ENCODE measurements around the gene ENPP5. TPM values are rescaled to one million over a fixed set of nuclear protein-coding genes. Genes with fewer than 3 reads are reported as not detected.

Gene ENPP5
- total and polyA plus RNA-seq, 2 of the 4 experiments (the other 2 are of a cell fraction): under 0.01 TPM; not detected in 1

GRCh38 chr6:46160102-46160501 is 10.7 kb downstream of the ENPP5 start:
- H2AFZ ChIP-seq (replicated peaks; ENCODE audit: low read length, poor library complexity): no peak overlapping the region
- H2BK20ac ChIP-seq (ENCODE audit: low read depth, low read length): no peak overlapping the region
- no peak for DNase-seq

More at GRCh38 chr6:46160102-46160501, 10.7 kb downstream of the ENPP5 start:
- TF ChIP-seq MAFK (IDR thresholded peaks at IDR 0.05; ENCODE audit: low read depth, low read length): no peak
- peak; percentile 55 for TF ChIP-seq CEBPB (IDR thresholded peaks at IDR 0.05; ENCODE audit: low read depth, low read length)
- no peak for TF ChIP-seq POLR2A (IDR thresholded peaks at IDR 0.05; ENCODE audit: low read depth, low read length)
- no peak for TF ChIP-seq USF2 (IDR thresholded peaks at IDR 0.05; ENCODE audit: low read depth, low read length)
- H3K14ac ChIP-seq (replicated peaks; ENCODE audit: low read depth, low read length): no peak overlapping the region
- POLR2A ChIA-PET (ENCODE audit: unreplicated experiment): no interaction called here
- no TSS peak for BruUV-seq (replicated peaks)
- no peak overlapping the region for H3K23ac ChIP-seq (ENCODE audit: low read depth, low read length)
- in situ Hi-C loops (cut with MboI; ENCODE audit: low sequenced_read_pairs) (no loop called here), intact Hi-C loops (cut with micrococcal nuclease) (no loop called here), dilution Hi-C loops (cut with HindIII; ENCODE audit: low sequenced_read_pairs, unreplicated experiment) (no loop called here)
- no peak overlapping the region for H3K27ac ChIP-seq (ENCODE audit: insufficient read depth, low read length)
- H3K18ac ChIP-seq (ENCODE audit: low read depth, low read length): no peak overlapping the region
- no peak overlapping the region for H4K91ac ChIP-seq (ENCODE audit: insufficient read depth, low read depth, low read length)
- no peak overlapping the region for H4K8ac ChIP-seq (ENCODE audit: low read depth in 2 of 2, low read length in 2 of 2)
- H3K4me1 ChIP-seq (ENCODE audit: control insufficient read depth, insufficient read depth, low read length): no peaks in the 10 kb centered on the region
- H3K36me3 ChIP-seq (ENCODE audit: control insufficient read depth, insufficient read depth, low read length): no peaks in the 10 kb centered on the region
- H2BK15ac ChIP-seq (ENCODE audit: low read depth, low read length): no peak overlapping the region
- H3K9me3 ChIP-seq (ENCODE audit: control insufficient read depth, insufficient read depth, low read length): no peaks in the 10 kb centered on the region
- H4K20me1 ChIP-seq (ENCODE audit: insufficient read depth, low read length): no peaks in the 10 kb centered on the region
- no peaks in the 10 kb centered on the region for H3K9me1 ChIP-seq (ENCODE audit: insufficient read depth, low read length)
- CTCF ChIA-PET: no interaction called here
- no peak overlapping the region for H3K4me3 ChIP-seq (ENCODE audit: insufficient read depth, low read depth, low read length)
- H3K9ac ChIP-seq (ENCODE audit: low read depth, low read length): no peak overlapping the region
- no peaks in the 10 kb centered on the region for H3K27me3 ChIP-seq (ENCODE audit: control insufficient read depth, insufficient read depth, low read length)
- no peak overlapping the region for H3K4me2 ChIP-seq (ENCODE audit: low read depth, low read length)
- WGBS, 2 experiments (ENCODE audit: extremely low coverage in 2 of 2, insufficient read length in 1 of 2): no CpG with 5 or more reads among the region's 5 CpGs
- no peak overlapping the region for H2AK5ac ChIP-seq (ENCODE audit: low read depth, low read length)
- H2BK120ac ChIP-seq (ENCODE audit: low read depth, low read length): no peak overlapping the region
- H2BK5ac ChIP-seq (ENCODE audit: low read depth, low read length, poor library complexity, severe bottlenecking): no peak overlapping the region
- no peak overlapping the region for H4K5ac ChIP-seq (ENCODE audit: low read depth, low read length)
- H3K56ac ChIP-seq (ENCODE audit: extremely low read depth, insufficient read depth, low read length): no peak overlapping the region
- no peak overlapping the region for H2AK9ac ChIP-seq (replicated peaks; ENCODE audit: low read depth, low read length, poor library complexity)
- no peaks in the 10 kb centered on the region for H3K79me1 ChIP-seq (ENCODE audit: low read depth in 1 of 2, low read length in 2 of 2)
- ATAC-seq (ENCODE audit: low read depth): no peak
- no peak overlapping the region for H3K4ac ChIP-seq (ENCODE audit: low read depth, low read length)
